ENCODE measurements around the gene CMYA5. TPM values are rescaled to one million over a fixed set of nuclear protein-coding genes. Genes with fewer than 3 reads are reported as not detected.
"Not testable (repeated sequence)": the region's sequence is repeated elsewhere in the genome, so short reads cannot be mapped to it uniquely, and the experiment has no call there.

The CMYA5 gene
- total RNA-seq, 2 experiments from 2014 or later: 0.05 to 0.07 TPM

- no peak for DNase-seq
- Mint-ChIP-seq H3K9me3 (no peaks in the 10 kb centered on the region), H3K4me1 (ENCODE audit: low read depth) (no peaks in the 10 kb centered on the region), H3K4me3 (no peak overlapping the region), H3K27ac (no peak overlapping the region), H3K36me3 (ENCODE audit: low read depth) (no peaks in the 10 kb centered on the region), H3K27me3 (ENCODE audit: low read depth) (no peaks in the 10 kb centered on the region)
- CTCF ChIA-PET: interaction anchor here (1.1 kb wide), 1 partner anchor 27 kb away, joined by 4 read pairs; no protein-coding TSS in a partner anchor
- intact Hi-C loops (cut with micrococcal nuclease): no loop called here
These were observed 16.0 kb downstream of the CMYA5 start for GRCh38 chr5:79705632-79706031.

- H3K4me1 Mint-ChIP-seq (ENCODE audit: low read depth); H3K4me3 Mint-ChIP-seq; H3K9me3 Mint-ChIP-seq; DNase-seq; intact Hi-C loops (cut with micrococcal nuclease); H3K27me3 Mint-ChIP-seq (ENCODE audit: low read depth); H3K27ac Mint-ChIP-seq; H3K36me3 Mint-ChIP-seq (ENCODE audit: low read depth): not testable (repeated sequence)
- CTCF ChIA-PET: interaction anchor here (1.1 kb wide), 1 partner anchor 27 kb away, joined by 4 read pairs; no protein-coding TSS in a partner anchor
These were observed 16.7 kb downstream of the CMYA5 start for GRCh38 chr5:79706317-79706716.

GRCh38 chr5:79707535-79707934 is 17.9 kb downstream of the CMYA5 start:
- Mint-ChIP-seq H3K4me3 (no peak overlapping the region), H3K27ac (no peak overlapping the region), H3K27me3 (ENCODE audit: low read depth) (no peaks in the 10 kb centered on the region), H3K9me3 (no peaks in the 10 kb centered on the region), H3K36me3 (ENCODE audit: low read depth) (no peaks in the 10 kb centered on the region), H3K4me1 (ENCODE audit: low read depth) (no peaks in the 10 kb centered on the region)
- CTCF ChIA-PET: interaction anchor here (0.6 to 1.0 kb wide), 2 partner anchors 26 to 52 kb away, joined by 3 to 4 read pairs; no protein-coding TSS in a partner anchor
- DNase-seq: no peak
- intact Hi-C loops (cut with micrococcal nuclease): no loop called here

- Mint-ChIP-seq H3K27ac (no peak overlapping the region), H3K4me1 (ENCODE audit: low read depth) (no peaks in the 10 kb centered on the region), H3K9me3 (no peaks in the 10 kb centered on the region), H3K27me3 (ENCODE audit: low read depth) (no peaks in the 10 kb centered on the region), H3K36me3 (ENCODE audit: low read depth) (no peaks in the 10 kb centered on the region), H3K4me3 (no peak overlapping the region)
- no peak for DNase-seq
- CTCF ChIA-PET: interaction anchor here (0.6 kb wide), 2 partner anchors 148 to 369 kb away, joined by 3 to 4 read pairs; no protein-coding TSS in a partner anchor
- intact Hi-C loops (cut with micrococcal nuclease): no loop called here
These were observed 23.1 kb downstream of the CMYA5 start for GRCh38 chr5:79712741-79713140.

GRCh38 chr5:79713727-79714126 is 24.1 kb downstream of the CMYA5 start:
- no peaks in the 10 kb centered on the region for H3K27me3 Mint-ChIP-seq (ENCODE audit: low read depth)
- H3K36me3 Mint-ChIP-seq (ENCODE audit: low read depth): no peaks in the 10 kb centered on the region
- H3K4me1 Mint-ChIP-seq (ENCODE audit: low read depth): no peaks in the 10 kb centered on the region
- H3K4me3 Mint-ChIP-seq: no peak overlapping the region
- intact Hi-C loops (cut with micrococcal nuclease): no loop called here
- H3K9me3 Mint-ChIP-seq: no peaks in the 10 kb centered on the region
- CTCF ChIA-PET: interaction anchor here (0.6 kb wide), 2 partner anchors 147 to 368 kb away, joined by 3 to 4 read pairs; no protein-coding TSS in a partner anchor
- no peak for DNase-seq
- H3K27ac Mint-ChIP-seq: no peak overlapping the region

GRCh38 chr5:79716839-79717238 is 27.2 kb downstream of the CMYA5 start:
- no peaks in the 10 kb centered on the region for H3K27me3 Mint-ChIP-seq (ENCODE audit: low read depth)
- peaks cover 12% of the 10 kb centered on the region for H3K9me3 Mint-ChIP-seq
- H3K27ac Mint-ChIP-seq: no peak overlapping the region
- intact Hi-C loops (cut with micrococcal nuclease): no loop called here
- DNase-seq: no peak
- H3K36me3 Mint-ChIP-seq (ENCODE audit: low read depth): peaks cover 6% of the 10 kb centered on the region
- CTCF ChIA-PET: interaction anchor here (0.5 to 1.8 kb wide), 4 partner anchors 14 to 367 kb away, joined by 3 to 10 read pairs (median 4); no protein-coding TSS in a partner anchor
- no peak overlapping the region for H3K4me3 Mint-ChIP-seq
- H3K4me1 Mint-ChIP-seq (ENCODE audit: low read depth): no peaks in the 10 kb centered on the region

DNA sequence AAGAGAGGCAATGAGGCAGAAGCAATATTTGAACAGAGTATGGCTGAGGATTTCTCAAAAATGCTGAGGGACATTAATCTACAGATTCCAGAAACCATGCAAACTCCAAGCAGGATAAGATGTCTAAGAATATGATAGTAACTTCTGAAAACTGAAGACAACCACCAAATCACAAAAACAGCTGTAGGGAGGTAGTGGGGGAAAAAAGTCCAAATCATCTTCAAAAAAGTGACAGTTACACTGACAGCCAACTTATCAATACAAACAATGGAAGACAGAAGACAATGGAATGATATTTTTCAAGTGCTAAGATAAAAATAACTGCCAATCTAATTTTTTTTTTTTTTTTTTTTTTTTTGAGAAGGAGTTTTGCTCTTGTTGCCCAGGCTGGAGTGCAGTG is 30.5 kb downstream of the CMYA5 start:
- peaks cover 12% of the 10 kb centered on the region for H3K9me3 Mint-ChIP-seq
- no peak overlapping the region for H3K27ac Mint-ChIP-seq
- peaks cover 6% of the 10 kb centered on the region for H3K36me3 Mint-ChIP-seq (ENCODE audit: low read depth)
- H3K4me3 Mint-ChIP-seq: no peak overlapping the region
- DNase-seq: no peak
- CTCF ChIA-PET: no interaction called here
- intact Hi-C loops (cut with micrococcal nuclease): no loop called here
- no peaks in the 10 kb centered on the region for H3K4me1 Mint-ChIP-seq (ENCODE audit: low read depth)
- H3K27me3 Mint-ChIP-seq (ENCODE audit: low read depth): no peaks in the 10 kb centered on the region

- no peak overlapping the region for H3K27ac Mint-ChIP-seq
- CTCF ChIA-PET: interaction anchor here (0.5 kb wide), 1 partner anchor 1335 kb away, joined by 4 read pairs; no protein-coding TSS in a partner anchor
- intact Hi-C loops (cut with micrococcal nuclease): no loop called here
- peaks cover 29% of the 10 kb centered on the region for H3K4me1 Mint-ChIP-seq (ENCODE audit: low read depth)
- peaks cover 48% of the 10 kb centered on the region for H3K27me3 Mint-ChIP-seq (ENCODE audit: low read depth)
- H3K9me3 Mint-ChIP-seq: no peaks in the 10 kb centered on the region
- no peak overlapping the region for H3K4me3 Mint-ChIP-seq
- H3K36me3 Mint-ChIP-seq (ENCODE audit: low read depth): no peaks in the 10 kb centered on the region
- no peak for DNase-seq
These were observed 38.1 kb downstream of the CMYA5 start for GRCh38 chr5:79727451-79728355.

- DNase-seq: no peak
- intact Hi-C loops (cut with micrococcal nuclease): no loop called here
- Mint-ChIP-seq H3K27ac (no peak overlapping the region), H3K4me3 (no peak overlapping the region), H3K27me3 (ENCODE audit: low read depth) (peaks cover 55% of the 10 kb centered on the region), H3K4me1 (ENCODE audit: low read depth) (peaks cover 36% of the 10 kb centered on the region), H3K36me3 (ENCODE audit: low read depth) (no peaks in the 10 kb centered on the region), H3K9me3 (no peaks in the 10 kb centered on the region)
- CTCF ChIA-PET: interaction anchor here (0.5 kb wide), 1 partner anchor 1335 kb away, joined by 4 read pairs; no protein-coding TSS in a partner anchor
These were observed 38.8 kb downstream of the CMYA5 start for GRCh38 chr5:79728396-79728795.

- CTCF ChIA-PET: no interaction called here
- H3K4me3 Mint-ChIP-seq: no peak overlapping the region
- peaks cover 66% of the 10 kb centered on the region for H3K27me3 Mint-ChIP-seq (ENCODE audit: low read depth)
- no peak overlapping the region for H3K27ac Mint-ChIP-seq
- peak; percentile 6 for DNase-seq
- intact Hi-C loops (cut with micrococcal nuclease): no loop called here
- H3K4me1 Mint-ChIP-seq (ENCODE audit: low read depth): peaks cover 38% of the 10 kb centered on the region
- H3K36me3 Mint-ChIP-seq (ENCODE audit: low read depth): no peaks in the 10 kb centered on the region
- no peaks in the 10 kb centered on the region for H3K9me3 Mint-ChIP-seq
These were observed 40.0 kb downstream of the CMYA5 start for GRCh38 chr5:79729679-79730078.

DNA sequence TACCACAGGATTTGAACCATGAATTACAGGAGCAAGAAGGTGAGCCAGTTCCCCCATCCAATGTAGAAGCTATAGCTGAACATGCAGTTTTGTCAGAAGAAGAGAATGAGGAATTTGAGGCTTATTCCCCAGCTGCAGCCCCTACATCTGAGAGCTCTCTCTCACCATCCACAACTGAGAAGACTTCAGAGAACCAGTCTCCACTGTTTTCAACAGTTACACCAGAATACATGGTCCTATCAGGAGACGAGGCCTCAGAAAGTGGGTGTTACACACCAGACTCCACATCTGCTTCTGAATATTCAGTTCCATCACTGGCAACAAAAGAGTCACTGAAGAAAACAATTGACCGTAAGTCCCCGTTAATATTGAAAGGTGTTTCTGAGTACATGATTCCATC is 40.9 kb downstream of the CMYA5 start:
- Mint-ChIP-seq H3K4me3 (no peak overlapping the region), H3K9me3 (no peaks in the 10 kb centered on the region), H3K27me3 (ENCODE audit: low read depth) (peaks cover 71% of the 10 kb centered on the region), H3K4me1 (ENCODE audit: low read depth) (peaks cover 45% of the 10 kb centered on the region), H3K36me3 (ENCODE audit: low read depth) (no peaks in the 10 kb centered on the region), H3K27ac (no peak overlapping the region)
- intact Hi-C loops (cut with micrococcal nuclease): no loop called here
- CTCF ChIA-PET: interaction anchor here (0.6 to 0.7 kb wide), 2 partner anchors 11 to 167 kb away, joined by 3 to 6 read pairs; no protein-coding TSS in a partner anchor
- no peak for DNase-seq

- Mint-ChIP-seq H3K9me3 (no peaks in the 10 kb centered on the region), H3K4me1 (ENCODE audit: low read depth) (peaks cover 57% of the 10 kb centered on the region), H3K4me3 (no peak overlapping the region), H3K27me3 (ENCODE audit: low read depth) (peaks cover 69% of the 10 kb centered on the region), H3K36me3 (ENCODE audit: low read depth) (no peaks in the 10 kb centered on the region), H3K27ac (no peak overlapping the region)
- intact Hi-C loops (cut with micrococcal nuclease): no loop called here
- CTCF ChIA-PET: interaction anchor here (1.2 kb wide), 1 partner anchor 11 kb away, joined by 4 read pairs; no protein-coding TSS in a partner anchor
- no peak for DNase-seq
These were observed 42.1 kb downstream of the CMYA5 start for GRCh38 chr5:79731775-79732174.

Measured in activated naive CD4-positive, alpha-beta T cell treated with anti-CD3 and anti-CD28 coated beads for 36 hours (primary cell).